SK-N-SH (cell line): Measurements from ENCODE around the gene ING5.

Experiments used
- CHD2 ChIP-seq: fragments of 150-350 bp; IDR thresholded peaks from 2 replicates; pipeline ENCODE4 v1.6.1; 2018; ENCODE audit warnings: low read length; ENCODE audit not compliant: partially characterized antibody
- EP300 ChIP-seq, 2 experiments: IDR thresholded peaks; 2 replicates each; pipeline versions ENCODE4 v1.4.0 to v1.6.1; 2012; ENCODE audit warnings: borderline replicate concordance in 1 of 2, low read depth in 1 of 2, low read length in 1 of 2
- SMC3 ChIP-seq: IDR thresholded peaks from 2 replicates; pipeline ENCODE4 v1.6.1; 2012; ENCODE audit warnings: low read depth, low read length, improper control_type of control experiment
- TAF1 ChIP-seq: IDR thresholded peaks from 2 replicates; pipeline ENCODE4 v1.6.1; 2012; ENCODE audit warnings: low read depth, mild to moderate bottlenecking, low read length, moderate library complexity, borderline replicate concordance
- TF ChIP-seq, protein P1 (sequence below): fragments of 200-600 bp; sonication (generic); IDR thresholded peaks from 2 replicates; pipeline ENCODE4 v1.6.1; 2017; ENCODE audit warnings: antibody characterized with exemption, mild to moderate bottlenecking, moderate library complexity
- TF ChIP-seq, protein P2 (sequence below): IDR thresholded peaks from 2 replicates; pipeline ENCODE4 v1.6.1; 2012; ENCODE audit warnings: mild to moderate bottlenecking, low read depth, low read length, moderate library complexity

DNA sequence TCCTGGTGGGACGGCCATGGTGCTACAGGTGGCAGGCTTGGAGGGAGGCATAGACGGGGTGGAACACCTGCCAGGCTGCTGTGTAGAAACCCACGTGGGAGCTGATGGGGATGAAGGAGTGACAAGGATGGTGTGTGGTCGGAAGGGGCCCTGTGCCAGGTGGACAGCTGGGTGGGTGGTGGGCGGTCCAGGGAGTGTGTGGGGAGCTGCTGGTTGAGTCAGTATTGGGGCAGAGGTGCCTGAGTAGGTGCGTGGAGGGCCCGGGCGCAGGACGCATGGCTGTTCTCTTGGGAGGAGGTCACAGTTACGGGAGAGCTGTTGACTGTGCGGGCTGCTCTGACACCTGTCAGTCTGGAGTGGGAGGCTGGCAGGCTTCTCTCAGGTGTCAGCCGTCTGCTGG lies 20.0 kb downstream of the ING5 start:
- TF ChIP-seq EP300 (IDR thresholded peaks at IDR 0.05; ENCODE audit: borderline replicate concordance in 1 of 2, low read depth in 1 of 2, low read length in 1 of 2), result no peak
- TF ChIP-seq, protein P1, sequence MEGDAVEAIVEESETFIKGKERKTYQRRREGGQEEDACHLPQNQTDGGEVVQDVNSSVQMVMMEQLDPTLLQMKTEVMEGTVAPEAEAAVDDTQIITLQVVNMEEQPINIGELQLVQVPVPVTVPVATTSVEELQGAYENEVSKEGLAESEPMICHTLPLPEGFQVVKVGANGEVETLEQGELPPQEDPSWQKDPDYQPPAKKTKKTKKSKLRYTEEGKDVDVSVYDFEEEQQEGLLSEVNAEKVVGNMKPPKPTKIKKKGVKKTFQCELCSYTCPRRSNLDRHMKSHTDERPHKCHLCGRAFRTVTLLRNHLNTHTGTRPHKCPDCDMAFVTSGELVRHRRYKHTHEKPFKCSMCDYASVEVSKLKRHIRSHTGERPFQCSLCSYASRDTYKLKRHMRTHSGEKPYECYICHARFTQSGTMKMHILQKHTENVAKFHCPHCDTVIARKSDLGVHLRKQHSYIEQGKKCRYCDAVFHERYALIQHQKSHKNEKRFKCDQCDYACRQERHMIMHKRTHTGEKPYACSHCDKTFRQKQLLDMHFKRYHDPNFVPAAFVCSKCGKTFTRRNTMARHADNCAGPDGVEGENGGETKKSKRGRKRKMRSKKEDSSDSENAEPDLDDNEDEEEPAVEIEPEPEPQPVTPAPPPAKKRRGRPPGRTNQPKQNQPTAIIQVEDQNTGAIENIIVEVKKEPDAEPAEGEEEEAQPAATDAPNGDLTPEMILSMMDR, result no peak
- TF ChIP-seq, protein P2, sequence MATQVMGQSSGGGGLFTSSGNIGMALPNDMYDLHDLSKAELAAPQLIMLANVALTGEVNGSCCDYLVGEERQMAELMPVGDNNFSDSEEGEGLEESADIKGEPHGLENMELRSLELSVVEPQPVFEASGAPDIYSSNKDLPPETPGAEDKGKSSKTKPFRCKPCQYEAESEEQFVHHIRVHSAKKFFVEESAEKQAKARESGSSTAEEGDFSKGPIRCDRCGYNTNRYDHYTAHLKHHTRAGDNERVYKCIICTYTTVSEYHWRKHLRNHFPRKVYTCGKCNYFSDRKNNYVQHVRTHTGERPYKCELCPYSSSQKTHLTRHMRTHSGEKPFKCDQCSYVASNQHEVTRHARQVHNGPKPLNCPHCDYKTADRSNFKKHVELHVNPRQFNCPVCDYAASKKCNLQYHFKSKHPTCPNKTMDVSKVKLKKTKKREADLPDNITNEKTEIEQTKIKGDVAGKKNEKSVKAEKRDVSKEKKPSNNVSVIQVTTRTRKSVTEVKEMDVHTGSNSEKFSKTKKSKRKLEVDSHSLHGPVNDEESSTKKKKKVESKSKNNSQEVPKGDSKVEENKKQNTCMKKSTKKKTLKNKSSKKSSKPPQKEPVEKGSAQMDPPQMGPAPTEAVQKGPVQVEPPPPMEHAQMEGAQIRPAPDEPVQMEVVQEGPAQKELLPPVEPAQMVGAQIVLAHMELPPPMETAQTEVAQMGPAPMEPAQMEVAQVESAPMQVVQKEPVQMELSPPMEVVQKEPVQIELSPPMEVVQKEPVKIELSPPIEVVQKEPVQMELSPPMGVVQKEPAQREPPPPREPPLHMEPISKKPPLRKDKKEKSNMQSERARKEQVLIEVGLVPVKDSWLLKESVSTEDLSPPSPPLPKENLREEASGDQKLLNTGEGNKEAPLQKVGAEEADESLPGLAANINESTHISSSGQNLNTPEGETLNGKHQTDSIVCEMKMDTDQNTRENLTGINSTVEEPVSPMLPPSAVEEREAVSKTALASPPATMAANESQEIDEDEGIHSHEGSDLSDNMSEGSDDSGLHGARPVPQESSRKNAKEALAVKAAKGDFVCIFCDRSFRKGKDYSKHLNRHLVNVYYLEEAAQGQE, result no peak
- no peak for TF ChIP-seq SMC3
- no peak for TF ChIP-seq CHD2
- no peak for TF ChIP-seq TAF1
